GM12892 (cell line): ENCODE results near the gene ANK3.

Experiments used
- POLR2A ChIP-seq: IDR thresholded peaks from 2 replicates; pipeline ENCODE4 v1.6.1; 2011; ENCODE audit warnings: low read depth, low read length, control low read depth
- POLR2AphosphoS5 ChIP-seq: IDR thresholded peaks from 2 replicates; pipeline ENCODE4 v1.6.1; 2011; ENCODE audit warnings: low read depth, low read length, control low read depth

- no peak for TF ChIP-seq POLR2AphosphoS5
- no peak for TF ChIP-seq POLR2A
Measured at GRCh38 chr10:60200012-60200681, 189.5 kb downstream of the ANK3 start.
